ENCODE measurements around the gene PITPNM3. TPM values are rescaled to one million over a fixed set of nuclear protein-coding genes. Genes with fewer than 3 reads are reported as not detected.

Gene PITPNM3
- total and polyA plus RNA-seq, 2 of the 13 experiments (the other 11 are each of a cell fraction or from before 2014, with no cell fraction given), result 0.13 to 0.29 TPM

DNA sequence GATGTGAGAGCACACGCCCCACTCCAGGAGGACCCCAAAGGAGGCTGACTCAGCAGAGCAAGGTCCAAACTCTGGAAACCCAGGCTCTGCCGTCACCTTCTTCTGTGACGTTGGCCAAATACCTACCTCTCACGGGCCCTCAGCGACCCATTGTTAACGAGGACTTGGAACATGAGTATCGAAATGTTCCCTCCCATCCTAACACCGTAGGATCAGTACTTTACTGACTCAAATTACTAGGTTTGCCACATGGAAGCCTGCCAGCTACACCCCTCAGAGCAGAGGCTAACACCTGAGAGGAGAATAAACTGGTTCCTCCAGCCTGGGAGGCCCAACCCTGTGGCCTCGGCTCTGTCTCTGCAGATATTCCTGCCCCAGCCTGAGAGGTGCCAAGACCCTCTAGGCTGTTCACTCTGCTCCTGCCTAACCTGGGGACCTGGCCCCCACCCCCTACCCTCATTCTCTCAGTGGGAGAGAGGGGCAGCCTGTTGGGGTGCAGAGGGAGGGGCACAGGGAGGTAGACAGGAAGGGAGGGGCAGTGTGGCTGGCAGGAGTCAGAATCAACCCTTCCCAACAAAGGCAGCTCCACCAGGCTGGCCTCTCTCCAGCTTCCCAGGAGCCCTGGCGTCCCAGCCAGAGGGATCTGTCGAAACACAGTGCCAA lies 4.4 kb downstream of the PITPNM3 start:
- no peak overlapping the region for H3K4me3 ChIP-seq (replicated peaks in 1 of 3; ENCODE audit: insufficient read depth in 1 of 3, low read depth in 2 of 3, low read length in 3 of 3)
- peaks cover 24% of the 10 kb centered on the region for H3K4me1 ChIP-seq (ENCODE audit: insufficient read depth, low read length)
- H3K9ac ChIP-seq (ENCODE audit: insufficient read depth, low read depth, low read length), result no peak overlapping the region
- TF ChIP-seq HNRNPH1 (optimal IDR thresholded peaks at IDR 0.05; ENCODE audit: low read depth, low read length), result no peak
- TF ChIP-seq ZNF274 (CRISPR knock-in tag; IDR thresholded peaks at IDR 0.05), result no peak
- no peak for TF ChIP-seq SRSF9 (IDR thresholded peaks at IDR 0.05; ENCODE audit: borderline replicate concordance, insufficient read depth, low read depth, low read length, poor library complexity, severe bottlenecking)
- TF ChIP-seq ZNF225 (CRISPR knock-in tag; IDR thresholded peaks at IDR 0.05), result no peak
- no peak for TF ChIP-seq RBM39 (IDR thresholded peaks at IDR 0.05; ENCODE audit: low read depth, low read length, poor library complexity, severe bottlenecking)
- no peak for TF ChIP-seq POLR2AphosphoS2 (IDR thresholded peaks at IDR 0.05; ENCODE audit: low read depth, low read length)
- no peak for TF ChIP-seq ZFX (CRISPR knock-in tag; IDR thresholded peaks at IDR 0.05; ENCODE audit: low read depth)
- no peak for TF ChIP-seq DNMT1 (CRISPR knock-in tag; IDR thresholded peaks at IDR 0.05)
- no peak for TF ChIP-seq MTA3 (CRISPR knock-in tag; IDR thresholded peaks at IDR 0.05)
- no peak for TF ChIP-seq ZNF891 (CRISPR knock-in tag; IDR thresholded peaks at IDR 0.05)
- TF ChIP-seq SMAD3 (CRISPR knock-in tag; IDR thresholded peaks at IDR 0.05), result no peak
- TF ChIP-seq PHF8 (CRISPR knock-in tag; IDR thresholded peaks at IDR 0.05), result no peak
- TF ChIP-seq, protein P1, sequence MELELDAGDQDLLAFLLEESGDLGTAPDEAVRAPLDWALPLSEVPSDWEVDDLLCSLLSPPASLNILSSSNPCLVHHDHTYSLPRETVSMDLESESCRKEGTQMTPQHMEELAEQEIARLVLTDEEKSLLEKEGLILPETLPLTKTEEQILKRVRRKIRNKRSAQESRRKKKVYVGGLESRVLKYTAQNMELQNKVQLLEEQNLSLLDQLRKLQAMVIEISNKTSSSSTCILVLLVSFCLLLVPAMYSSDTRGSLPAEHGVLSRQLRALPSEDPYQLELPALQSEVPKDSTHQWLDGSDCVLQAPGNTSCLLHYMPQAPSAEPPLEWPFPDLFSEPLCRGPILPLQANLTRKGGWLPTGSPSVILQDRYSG (CRISPR knock-in tag; IDR thresholded peaks at IDR 0.05), result no peak
- no peak for TF ChIP-seq ZNF34 (CRISPR knock-in tag; IDR thresholded peaks at IDR 0.05; ENCODE audit: borderline replicate concordance)
- TF ChIP-seq XRCC5 (optimal IDR thresholded peaks at IDR 0.05; ENCODE audit: low read length), result no peak
- intact Hi-C loops (cut with micrococcal nuclease; ENCODE audit: unreplicated experiment) (loop anchor here (10.0 kb wide), 1 partner anchor 77 kb away; no protein-coding TSS in a partner anchor), in situ Hi-C loops (cut with HindIII; ENCODE audit: extremely low pct_ligation_motif_present, low pct_unique_long_range_greater_than_20kb) (no loop called here)
- H3K27me3 ChIP-seq (ENCODE audit: control insufficient read depth in 1 of 2, insufficient read depth in 2 of 2, low read length in 2 of 2), result peaks cover 0 to 34% of the 10 kb centered on the region in 2 experiments; a peak in 4 of 5 replicates
- POLR2A ChIA-PET, result no interaction called here
- H2AFZ ChIP-seq (ENCODE audit: low read length), result no peak overlapping the region
- H3K27ac ChIP-seq (ENCODE audit: extremely low read length, insufficient read depth, low read length), result no peak overlapping the region
- H3K4me2 ChIP-seq (ENCODE audit: low read depth, low read length), result no peak overlapping the region
- ATAC-seq (no peak), FAIRE-seq (no peak), DNase-seq (ENCODE audit: low spot score) (no peak)
- no peaks in the 10 kb centered on the region for H3K36me3 ChIP-seq (replicated peaks in 1 of 2; ENCODE audit: control insufficient read depth in 1 of 2, insufficient read depth in 2 of 2, low read length in 2 of 2)
- H3K9me3 ChIP-seq (ENCODE audit: low read length), result no peaks in the 10 kb centered on the region
- no TSS peak for BruUV-seq (replicated peaks)
- CTCF ChIA-PET (ENCODE audit: low intra/inter-chr PET ratio, low total read pairs), result no interaction called here
- H3K79me2 ChIP-seq (ENCODE audit: insufficient read depth, low read length), result no peaks in the 10 kb centered on the region
- WGBS (ENCODE audit: low lambda C conversion rate), result 44% methylated on average over 9 of the region's 11 CpGs
- H4K20me1 ChIP-seq (ENCODE audit: insufficient read depth, low read length), result no peaks in the 10 kb centered on the region

Measured in HepG2 (cell line).